ENCODE results near the gene RNASE3. TPM values are rescaled to one million over a fixed set of nuclear protein-coding genes. Genes with fewer than 3 reads are reported as not detected.

RNASE3 gene
- polyA plus RNA-seq, 1 donor from 2014 or later = not detected

GRCh38 chr14:20934148-20934762, 43.1 kb downstream of the RNASE3 start (continued):
- TF ChIP-seq EP300 (conservative IDR thresholded peaks at IDR 0.05; ENCODE audit: poor library complexity, severe bottlenecking) = no peak

DNA sequence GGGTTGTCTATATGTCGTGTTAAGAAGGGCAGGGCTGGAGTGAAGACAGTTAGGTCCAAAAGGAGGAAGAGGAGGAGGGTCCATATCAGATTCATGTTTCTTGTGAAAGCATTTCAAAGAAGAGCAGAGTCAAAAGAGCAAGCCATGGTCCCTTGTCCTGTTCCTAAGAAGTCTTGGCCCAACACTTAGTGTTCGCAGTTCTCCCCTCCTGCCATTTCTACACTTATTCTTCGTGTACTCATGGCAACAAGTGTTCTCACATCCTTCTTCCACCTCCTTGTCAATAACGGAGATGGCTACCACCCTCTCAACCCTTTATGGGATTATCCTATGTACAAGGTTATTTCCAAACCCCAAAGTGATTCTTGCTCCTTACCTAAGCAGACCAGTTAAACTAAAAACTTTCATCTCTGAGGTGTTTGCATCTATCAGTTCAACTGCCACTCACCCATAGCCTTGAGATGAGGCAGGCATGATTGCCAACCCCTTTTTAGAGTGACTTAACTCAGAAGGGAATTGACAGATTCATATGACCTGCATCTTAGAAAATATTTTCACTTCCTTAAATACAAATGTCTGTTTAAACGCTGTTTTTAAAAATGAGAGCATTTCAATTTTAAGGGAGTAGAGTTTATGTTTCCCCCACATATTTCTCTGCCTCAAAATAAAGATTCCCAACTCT, 44.3 kb downstream of the RNASE3 start:
- Histone ChIP-seq H3K4me2 (ENCODE audit: low read length) (no peak overlapping the region), H3K27me3 (ENCODE audit: insufficient read depth, low read depth, low read length) (no peaks in the 10 kb centered on the region), H3F3A (ENCODE audit: insufficient read depth, low read length, poor library complexity, severe bottlenecking) (no peaks in the 10 kb centered on the region), H3K9me2 (ENCODE audit: insufficient read depth, low read length) (no peaks in the 10 kb centered on the region), H3K4me3 (ENCODE audit: low read length) (no peak overlapping the region), H2AFZ (ENCODE audit: low read depth, low read length) (no peak overlapping the region), H4K20me1 (ENCODE audit: insufficient read depth) (no peaks in the 10 kb centered on the region), H3K27ac (ENCODE audit: low read length) (no peak overlapping the region), H3K36me3 (ENCODE audit: insufficient read depth, low read length) (no peaks in the 10 kb centered on the region), H3K79me2 (replicated peaks; ENCODE audit: insufficient read depth, low read length) (no peaks in the 10 kb centered on the region), H3K9ac (ENCODE audit: low read length) (no peak overlapping the region), H3K9me3 (ENCODE audit: low read length) (no peaks in the 10 kb centered on the region)
- no peak for TF ChIP-seq CTCF (IDR thresholded peaks at IDR 0.05; ENCODE audit: poor library complexity, severe bottlenecking)
- no peak for TF ChIP-seq MXI1 (conservative IDR thresholded peaks at IDR 0.05; ENCODE audit: poor library complexity, severe bottlenecking)
- no peak for TF ChIP-seq POLR2AphosphoS5 (IDR thresholded peaks at IDR 0.05)
- no peak for TF ChIP-seq EP300 (conservative IDR thresholded peaks at IDR 0.05; ENCODE audit: poor library complexity, severe bottlenecking)
- no peak for TF ChIP-seq SMC3 (conservative IDR thresholded peaks at IDR 0.05; ENCODE audit: poor library complexity)
- no peak for TF ChIP-seq EZH2 (IDR thresholded peaks at IDR 0.05; ENCODE audit: borderline replicate concordance, insufficient read depth, low read length, poor library complexity, severe bottlenecking)
- no peak for TF ChIP-seq RAD21 (conservative IDR thresholded peaks at IDR 0.05)
- TF ChIP-seq, protein P1, sequence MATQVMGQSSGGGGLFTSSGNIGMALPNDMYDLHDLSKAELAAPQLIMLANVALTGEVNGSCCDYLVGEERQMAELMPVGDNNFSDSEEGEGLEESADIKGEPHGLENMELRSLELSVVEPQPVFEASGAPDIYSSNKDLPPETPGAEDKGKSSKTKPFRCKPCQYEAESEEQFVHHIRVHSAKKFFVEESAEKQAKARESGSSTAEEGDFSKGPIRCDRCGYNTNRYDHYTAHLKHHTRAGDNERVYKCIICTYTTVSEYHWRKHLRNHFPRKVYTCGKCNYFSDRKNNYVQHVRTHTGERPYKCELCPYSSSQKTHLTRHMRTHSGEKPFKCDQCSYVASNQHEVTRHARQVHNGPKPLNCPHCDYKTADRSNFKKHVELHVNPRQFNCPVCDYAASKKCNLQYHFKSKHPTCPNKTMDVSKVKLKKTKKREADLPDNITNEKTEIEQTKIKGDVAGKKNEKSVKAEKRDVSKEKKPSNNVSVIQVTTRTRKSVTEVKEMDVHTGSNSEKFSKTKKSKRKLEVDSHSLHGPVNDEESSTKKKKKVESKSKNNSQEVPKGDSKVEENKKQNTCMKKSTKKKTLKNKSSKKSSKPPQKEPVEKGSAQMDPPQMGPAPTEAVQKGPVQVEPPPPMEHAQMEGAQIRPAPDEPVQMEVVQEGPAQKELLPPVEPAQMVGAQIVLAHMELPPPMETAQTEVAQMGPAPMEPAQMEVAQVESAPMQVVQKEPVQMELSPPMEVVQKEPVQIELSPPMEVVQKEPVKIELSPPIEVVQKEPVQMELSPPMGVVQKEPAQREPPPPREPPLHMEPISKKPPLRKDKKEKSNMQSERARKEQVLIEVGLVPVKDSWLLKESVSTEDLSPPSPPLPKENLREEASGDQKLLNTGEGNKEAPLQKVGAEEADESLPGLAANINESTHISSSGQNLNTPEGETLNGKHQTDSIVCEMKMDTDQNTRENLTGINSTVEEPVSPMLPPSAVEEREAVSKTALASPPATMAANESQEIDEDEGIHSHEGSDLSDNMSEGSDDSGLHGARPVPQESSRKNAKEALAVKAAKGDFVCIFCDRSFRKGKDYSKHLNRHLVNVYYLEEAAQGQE (IDR thresholded peaks at IDR 0.05; ENCODE audit: borderline replicate concordance) = no peak
- TF ChIP-seq TAF1 (IDR thresholded peaks at IDR 0.05; ENCODE audit: low read depth) = no peak

Other genes with a start within 250 kb of the RNASE3 start
- gene OR6S1, start 249.7 kb upstream of the RNASE3 start, polyA plus RNA-seq = not detected in 2 replicates
- gene RNASE4, start 206.8 kb upstream of the RNASE3 start, polyA plus RNA-seq = 1.1 TPM in 1 of 2 replicates, not detected in the other
- 0.47 TPM in 1 of 2 replicates, not detected in the other for gene ANG, start 202.6 kb upstream of the RNASE3 start, polyA plus RNA-seq
- not detected in 2 replicates for gene EDDM3A, start 145.5 kb upstream of the RNASE3 start, polyA plus RNA-seq
- gene EDDM3B, start 123.0 kb upstream of the RNASE3 start, polyA plus RNA-seq = not detected in 2 replicates
- gene RNASE6, start 110.1 kb upstream of the RNASE3 start, polyA plus RNA-seq = not detected in 2 replicates
- 0.64 TPM in 1 of 2 replicates, not detected in the other for gene RNASE1, start 88.5 kb upstream of the RNASE3 start, polyA plus RNA-seq
- 0.68 TPM in 1 of 2 replicates, not detected in the other for gene RNASE2, start 64.1 kb downstream of the RNASE3 start, polyA plus RNA-seq
- gene METTL17, start 98.6 kb downstream of the RNASE3 start, polyA plus RNA-seq = 231 and 281 TPM in 2 replicates
- not detected in 2 replicates for gene SLC39A2, start 107.9 kb downstream of the RNASE3 start, polyA plus RNA-seq
- gene NDRG2, start 133.7 kb downstream of the RNASE3 start, polyA plus RNA-seq = 30.8 and 43.3 TPM in 2 replicates
- not detected in 2 replicates for gene TPPP2, start 138.8 kb downstream of the RNASE3 start, polyA plus RNA-seq
- not detected in 2 replicates for gene RNASE13, start 143.4 kb downstream of the RNASE3 start, polyA plus RNA-seq
- gene RNASE7, start 151.0 kb downstream of the RNASE3 start, polyA plus RNA-seq = not detected in 2 replicates
- not detected in 2 replicates for gene RNASE8, start 166.4 kb downstream of the RNASE3 start, polyA plus RNA-seq
- 28.9 and 32.4 TPM in 2 replicates for gene ARHGEF40, start 178.9 kb downstream of the RNASE3 start, polyA plus RNA-seq
- gene ZNF219, start 207.3 kb downstream of the RNASE3 start, polyA plus RNA-seq = 40.6 and 51.2 TPM in 2 replicates
- gene TMEM253, start 209.7 kb downstream of the RNASE3 start, polyA plus RNA-seq = 0.26 TPM in 1 of 2 replicates, not detected in the other

Measured in neural cell (in vitro differentiated cells).